ENCODE measurements around the gene TGFBR3L.

Gene TGFBR3L

DNA sequence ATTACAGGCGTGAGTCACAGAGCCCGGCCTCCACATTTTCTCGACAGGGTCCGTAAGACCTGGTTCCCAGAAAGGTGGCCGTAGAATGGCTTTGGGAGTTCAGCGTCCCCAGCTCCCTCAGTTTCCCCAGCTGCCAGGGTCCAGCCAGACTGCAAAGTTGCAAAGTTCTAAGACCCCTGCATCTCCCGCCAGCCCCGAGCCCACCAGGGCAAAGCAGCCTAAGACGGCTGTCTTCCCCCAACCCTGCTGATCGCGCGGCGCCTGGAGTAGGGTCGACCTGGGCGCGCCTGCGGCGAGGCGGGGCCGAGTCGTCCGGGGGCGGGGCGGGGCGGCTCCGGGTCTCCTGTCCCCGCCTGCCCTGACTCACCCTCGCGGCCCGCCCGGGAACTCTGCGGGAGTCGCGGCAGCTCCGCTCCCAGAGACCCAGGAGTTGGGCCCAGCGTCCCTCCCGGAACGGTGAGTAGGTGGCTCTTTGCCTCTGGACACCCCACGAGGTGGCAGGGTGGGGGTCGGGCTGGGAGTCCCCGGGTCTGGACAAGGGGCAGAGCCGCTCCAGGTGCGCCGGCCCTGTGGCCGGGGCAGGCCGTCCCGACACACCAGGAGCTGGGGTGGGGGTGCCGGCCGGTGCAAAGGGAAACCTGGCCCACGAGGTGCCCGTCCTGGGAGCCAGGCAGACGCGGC is 26.3 kb upstream of the TGFBR3L start, which contains the start of gene LRRC8E (continued):
- TF ChIP-seq ZNF837 (tag by site-specific recombination; IDR thresholded peaks at IDR 0.05) = no peak
- no peak for TF ChIP-seq HOXD13 (CRISPR knock-in tag; IDR thresholded peaks at IDR 0.05; ENCODE audit: borderline replicate concordance)
- no peak for TF ChIP-seq BCL11A (tag by site-specific recombination; IDR thresholded peaks at IDR 0.05; ENCODE audit: low read depth)
- TF ChIP-seq, protein P1, sequence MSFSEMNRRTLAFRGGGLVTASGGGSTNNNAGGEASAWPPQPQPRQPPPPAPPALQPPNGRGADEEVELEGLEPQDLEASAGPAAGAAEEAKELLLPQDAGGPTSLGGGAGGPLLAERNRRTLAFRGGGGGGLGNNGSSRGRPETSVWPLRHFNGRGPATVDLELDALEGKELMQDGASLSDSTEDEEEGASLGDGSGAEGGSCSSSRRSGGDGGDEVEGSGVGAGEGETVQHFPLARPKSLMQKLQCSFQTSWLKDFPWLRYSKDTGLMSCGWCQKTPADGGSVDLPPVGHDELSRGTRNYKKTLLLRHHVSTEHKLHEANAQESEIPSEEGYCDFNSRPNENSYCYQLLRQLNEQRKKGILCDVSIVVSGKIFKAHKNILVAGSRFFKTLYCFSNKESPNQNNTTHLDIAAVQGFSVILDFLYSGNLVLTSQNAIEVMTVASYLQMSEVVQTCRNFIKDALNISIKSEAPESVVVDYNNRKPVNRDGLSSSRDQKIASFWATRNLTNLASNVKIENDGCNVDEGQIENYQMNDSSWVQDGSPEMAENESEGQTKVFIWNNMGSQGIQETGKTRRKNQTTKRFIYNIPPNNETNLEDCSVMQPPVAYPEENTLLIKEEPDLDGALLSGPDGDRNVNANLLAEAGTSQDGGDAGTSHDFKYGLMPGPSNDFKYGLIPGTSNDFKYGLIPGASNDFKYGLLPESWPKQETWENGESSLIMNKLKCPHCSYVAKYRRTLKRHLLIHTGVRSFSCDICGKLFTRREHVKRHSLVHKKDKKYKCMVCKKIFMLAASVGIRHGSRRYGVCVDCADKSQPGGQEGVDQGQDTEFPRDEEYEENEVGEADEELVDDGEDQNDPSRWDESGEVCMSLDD (tag by site-specific recombination; IDR thresholded peaks at IDR 0.05) = no peak
- TF ChIP-seq ZNF501 (tag by site-specific recombination; IDR thresholded peaks at IDR 0.05) = 0 out of 2 replicates have a peak, but pooled peaks have one; percentile 37
- TF ChIP-seq, protein P2, sequence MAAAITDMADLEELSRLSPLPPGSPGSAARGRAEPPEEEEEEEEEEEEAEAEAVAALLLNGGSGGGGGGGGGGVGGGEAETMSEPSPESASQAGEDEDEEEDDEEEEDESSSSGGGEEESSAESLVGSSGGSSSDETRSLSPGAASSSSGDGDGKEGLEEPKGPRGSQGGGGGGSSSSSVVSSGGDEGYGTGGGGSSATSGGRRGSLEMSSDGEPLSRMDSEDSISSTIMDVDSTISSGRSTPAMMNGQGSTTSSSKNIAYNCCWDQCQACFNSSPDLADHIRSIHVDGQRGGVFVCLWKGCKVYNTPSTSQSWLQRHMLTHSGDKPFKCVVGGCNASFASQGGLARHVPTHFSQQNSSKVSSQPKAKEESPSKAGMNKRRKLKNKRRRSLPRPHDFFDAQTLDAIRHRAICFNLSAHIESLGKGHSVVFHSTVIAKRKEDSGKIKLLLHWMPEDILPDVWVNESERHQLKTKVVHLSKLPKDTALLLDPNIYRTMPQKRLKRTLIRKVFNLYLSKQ (tag by site-specific recombination; IDR thresholded peaks at IDR 0.05; ENCODE audit: borderline replicate concordance) = no peak
- no peak for TF ChIP-seq SALL2 (tag by site-specific recombination; IDR thresholded peaks at IDR 0.05; ENCODE audit: borderline replicate concordance)
- TF ChIP-seq ZNF585B (tag by site-specific recombination; IDR thresholded peaks at IDR 0.05) = no peak
- TF ChIP-seq, protein P3, sequence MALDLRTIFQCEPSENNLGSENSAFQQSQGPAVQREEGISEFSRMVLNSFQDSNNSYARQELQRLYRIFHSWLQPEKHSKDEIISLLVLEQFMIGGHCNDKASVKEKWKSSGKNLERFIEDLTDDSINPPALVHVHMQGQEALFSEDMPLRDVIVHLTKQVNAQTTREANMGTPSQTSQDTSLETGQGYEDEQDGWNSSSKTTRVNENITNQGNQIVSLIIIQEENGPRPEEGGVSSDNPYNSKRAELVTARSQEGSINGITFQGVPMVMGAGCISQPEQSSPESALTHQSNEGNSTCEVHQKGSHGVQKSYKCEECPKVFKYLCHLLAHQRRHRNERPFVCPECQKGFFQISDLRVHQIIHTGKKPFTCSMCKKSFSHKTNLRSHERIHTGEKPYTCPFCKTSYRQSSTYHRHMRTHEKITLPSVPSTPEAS (tag by site-specific recombination; IDR thresholded peaks at IDR 0.05) = 0 out of 2 replicates have a peak, but pooled peaks have one; percentile 35
- no peak for TF ChIP-seq ZNF791 (tag by site-specific recombination; IDR thresholded peaks at IDR 0.05)
- no peak for TF ChIP-seq ZNF138 (tag by site-specific recombination; IDR thresholded peaks at IDR 0.05; ENCODE audit: borderline replicate concordance)
- TF ChIP-seq ZNF366 (tag by site-specific recombination; conservative IDR thresholded peaks at IDR 0.05) = no peak
- peak; percentile 77; the same call in 1 of the 2 replicates for TF ChIP-seq KLF17 (tag by site-specific recombination; IDR thresholded peaks at IDR 0.05)
- TF ChIP-seq ZNF221 (tag by site-specific recombination; IDR thresholded peaks at IDR 0.05; ENCODE audit: borderline replicate concordance) = no peak
- TF ChIP-seq MEIS1 (CRISPR knock-in tag; IDR thresholded peaks at IDR 0.05; ENCODE audit: borderline replicate concordance) = no peak
- TF ChIP-seq ZNF596 (tag by site-specific recombination; IDR thresholded peaks at IDR 0.05) = no peak
- no peak for TF ChIP-seq ZNF174 (tag by site-specific recombination; IDR thresholded peaks at IDR 0.05)
- TF ChIP-seq, protein P4, sequence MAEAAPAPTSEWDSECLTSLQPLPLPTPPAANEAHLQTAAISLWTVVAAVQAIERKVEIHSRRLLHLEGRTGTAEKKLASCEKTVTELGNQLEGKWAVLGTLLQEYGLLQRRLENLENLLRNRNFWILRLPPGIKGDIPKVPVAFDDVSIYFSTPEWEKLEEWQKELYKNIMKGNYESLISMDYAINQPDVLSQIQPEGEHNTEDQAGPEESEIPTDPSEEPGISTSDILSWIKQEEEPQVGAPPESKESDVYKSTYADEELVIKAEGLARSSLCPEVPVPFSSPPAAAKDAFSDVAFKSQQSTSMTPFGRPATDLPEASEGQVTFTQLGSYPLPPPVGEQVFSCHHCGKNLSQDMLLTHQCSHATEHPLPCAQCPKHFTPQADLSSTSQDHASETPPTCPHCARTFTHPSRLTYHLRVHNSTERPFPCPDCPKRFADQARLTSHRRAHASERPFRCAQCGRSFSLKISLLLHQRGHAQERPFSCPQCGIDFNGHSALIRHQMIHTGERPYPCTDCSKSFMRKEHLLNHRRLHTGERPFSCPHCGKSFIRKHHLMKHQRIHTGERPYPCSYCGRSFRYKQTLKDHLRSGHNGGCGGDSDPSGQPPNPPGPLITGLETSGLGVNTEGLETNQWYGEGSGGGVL (tag by site-specific recombination; IDR thresholded peaks at IDR 0.05) = no peak; the same call in 1 of the 2 replicates
- no peak for TF ChIP-seq ZNF324 (tag by site-specific recombination; IDR thresholded peaks at IDR 0.05)
- no peak for TF ChIP-seq ZNF341 (tag by site-specific recombination; IDR thresholded peaks at IDR 0.05; ENCODE audit: low read depth)
- peak; percentile 90 for TF ChIP-seq GLIS2 (tag by site-specific recombination; IDR thresholded peaks at IDR 0.05)
- no peak for TF ChIP-seq ZNF37A (tag by site-specific recombination; IDR thresholded peaks at IDR 0.05)
- TF ChIP-seq, protein P5, sequence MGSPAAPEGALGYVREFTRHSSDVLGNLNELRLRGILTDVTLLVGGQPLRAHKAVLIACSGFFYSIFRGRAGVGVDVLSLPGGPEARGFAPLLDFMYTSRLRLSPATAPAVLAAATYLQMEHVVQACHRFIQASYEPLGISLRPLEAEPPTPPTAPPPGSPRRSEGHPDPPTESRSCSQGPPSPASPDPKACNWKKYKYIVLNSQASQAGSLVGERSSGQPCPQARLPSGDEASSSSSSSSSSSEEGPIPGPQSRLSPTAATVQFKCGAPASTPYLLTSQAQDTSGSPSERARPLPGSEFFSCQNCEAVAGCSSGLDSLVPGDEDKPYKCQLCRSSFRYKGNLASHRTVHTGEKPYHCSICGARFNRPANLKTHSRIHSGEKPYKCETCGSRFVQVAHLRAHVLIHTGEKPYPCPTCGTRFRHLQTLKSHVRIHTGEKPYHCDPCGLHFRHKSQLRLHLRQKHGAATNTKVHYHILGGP (tag by site-specific recombination; IDR thresholded peaks at IDR 0.05) = no peak
- TF ChIP-seq IKZF3 (tag by site-specific recombination; IDR thresholded peaks at IDR 0.05) = 0 out of 2 replicates have a peak, but pooled peaks have one; percentile 69
- TF ChIP-seq ZNF623 (tag by site-specific recombination; IDR thresholded peaks at IDR 0.05) = no peak
- TF ChIP-seq ZNF544 (tag by site-specific recombination; IDR thresholded peaks at IDR 0.05) = no peak
- no peak for TF ChIP-seq ZNF155 (tag by site-specific recombination; IDR thresholded peaks at IDR 0.05)
- TF ChIP-seq, protein P6, sequence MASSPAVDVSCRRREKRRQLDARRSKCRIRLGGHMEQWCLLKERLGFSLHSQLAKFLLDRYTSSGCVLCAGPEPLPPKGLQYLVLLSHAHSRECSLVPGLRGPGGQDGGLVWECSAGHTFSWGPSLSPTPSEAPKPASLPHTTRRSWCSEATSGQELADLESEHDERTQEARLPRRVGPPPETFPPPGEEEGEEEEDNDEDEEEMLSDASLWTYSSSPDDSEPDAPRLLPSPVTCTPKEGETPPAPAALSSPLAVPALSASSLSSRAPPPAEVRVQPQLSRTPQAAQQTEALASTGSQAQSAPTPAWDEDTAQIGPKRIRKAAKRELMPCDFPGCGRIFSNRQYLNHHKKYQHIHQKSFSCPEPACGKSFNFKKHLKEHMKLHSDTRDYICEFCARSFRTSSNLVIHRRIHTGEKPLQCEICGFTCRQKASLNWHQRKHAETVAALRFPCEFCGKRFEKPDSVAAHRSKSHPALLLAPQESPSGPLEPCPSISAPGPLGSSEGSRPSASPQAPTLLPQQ (tag by site-specific recombination; IDR thresholded peaks at IDR 0.05) = peak; percentile 81
- no peak for TF ChIP-seq ZNF292 (tag by site-specific recombination; IDR thresholded peaks at IDR 0.05; ENCODE audit: borderline replicate concordance, low read depth)
